Bronchial epithelial cell (primary cell): Measurements from ENCODE around the gene PLCD1. TPM values are rescaled to one million over a fixed set of nuclear protein-coding genes. Genes with fewer than 3 reads are reported as not detected.

Experiments
- DNase-seq: peaks from one replicate; pipeline ENCODE4 v3.0.0-alpha.2; 2010; ENCODE audit warnings: low read depth
- FAIRE-seq: peaks from 2 replicates; lab custom pipeline; 2011; peaks lifted over from hg19 to GRCh38; lab: Jason Lieb, UNC
- H3K27me3 ChIP-seq: 2 replicates; pipeline ENCODE4 v1.5.1; 2011; ENCODE audit warnings: low read length; ENCODE audit not compliant: control insufficient read depth, insufficient read depth
- H3K36me3 ChIP-seq: 2 replicates; pipeline ENCODE4 v1.5.1; 2011; ENCODE audit warnings: low read length; ENCODE audit not compliant: control insufficient read depth, insufficient read depth
- H3K4me3 ChIP-seq: 2 replicates; pipeline ENCODE4 v1.5.1; 2011; ENCODE audit warnings: mild to moderate bottlenecking, low read depth, low read length, control low read depth
- CTCF ChIP-seq: IDR thresholded peaks from 2 replicates; pipeline ENCODE4 v1.5.1; 2011; ENCODE audit warnings: mild to moderate bottlenecking, moderate library complexity, low read length, control low read depth, inconsistent platforms; ENCODE audit not compliant: insufficient read depth, severe bottlenecking
- total RNA-seq: library from RNA; depleted of rRNA; stranded (reverse); fragments of >200 nt; gene quantifications from 2 replicates; pipeline ENCODE4 v1.2.1, GENCODE V29; 2014

Gene PLCD1
- total RNA-seq, 1 donor from 2014 or later, result 24.2 TPM

DNA sequence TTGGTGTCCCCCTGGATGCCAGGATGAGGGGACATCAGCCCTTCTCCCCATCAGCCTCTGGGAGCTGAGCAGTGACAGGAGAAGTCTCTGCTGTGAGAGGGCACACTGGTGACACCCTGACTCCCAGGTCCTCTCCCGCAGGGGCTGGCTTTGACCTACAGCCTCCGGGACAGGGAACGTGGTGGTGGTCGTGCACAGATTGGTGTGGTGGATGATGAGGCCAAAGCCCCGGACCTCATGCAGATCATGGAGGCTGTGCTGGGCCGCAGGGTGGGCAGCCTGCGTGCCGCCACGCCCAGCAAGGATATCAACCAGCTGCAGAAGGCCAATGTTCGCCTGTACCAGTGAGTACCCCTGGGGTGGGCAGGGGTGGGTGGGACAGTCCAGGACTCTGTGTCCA lies 32.1 kb downstream of the PLCD1 start:
- TF ChIP-seq CTCF, result no peak
- H3K36me3 ChIP-seq, result peaks cover 37% of the 10 kb centered on the region
- DNase-seq (no peak), FAIRE-seq (no peak)
- no peak overlapping the region for H3K4me3 ChIP-seq
- H3K27me3 ChIP-seq, result no peaks in the 10 kb centered on the region

- H3K27me3 ChIP-seq, result no peaks in the 10 kb centered on the region
- H3K4me3 ChIP-seq, result no peak overlapping the region
- FAIRE-seq, result peak; percentile 100
- H3K36me3 ChIP-seq, result peaks cover 34% of the 10 kb centered on the region
- peak; percentile 82 for DNase-seq
- peak; percentile 89 for TF ChIP-seq CTCF
These were observed 32.6 kb downstream of the PLCD1 start for GRCh38 chr3:37996785-37997301.

- no peak overlapping the region for H3K4me3 ChIP-seq
- FAIRE-seq (peak; percentile 13), DNase-seq (no peak)
- H3K36me3 ChIP-seq, result peaks cover 27% of the 10 kb centered on the region
- no peak for TF ChIP-seq CTCF
- no peaks in the 10 kb centered on the region for H3K27me3 ChIP-seq
These were observed 33.5 kb downstream of the PLCD1 start for GRCh38 chr3:37995652-37996641.

DNA sequence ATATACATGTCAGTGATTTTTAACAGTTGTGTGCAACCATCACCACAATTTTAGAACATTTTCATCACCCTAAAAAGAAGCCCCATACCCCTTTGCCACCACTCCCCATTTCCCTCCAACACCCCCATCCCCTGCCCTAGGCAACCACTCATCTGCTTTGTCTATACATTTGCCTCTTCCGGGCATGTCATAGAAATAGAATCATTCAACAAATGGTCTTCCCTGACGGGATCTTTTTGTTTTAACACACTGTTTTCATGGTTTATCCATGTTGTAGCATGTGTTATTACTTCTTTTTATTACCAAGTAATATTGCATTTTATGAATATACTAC lies 34.8 kb downstream of the PLCD1 start:
- Histone ChIP-seq H3K27me3 (no peaks in the 10 kb centered on the region), H3K4me3 (no peak overlapping the region), H3K36me3 (peaks cover 18% of the 10 kb centered on the region)
- FAIRE-seq, result no peak
- DNase-seq, result no peak
- no peak for TF ChIP-seq CTCF

- H3K4me3 ChIP-seq, result peak overlapping the region; percentile 1
- no peaks in the 10 kb centered on the region for H3K27me3 ChIP-seq
- no peak for FAIRE-seq
- peak; percentile 9 for TF ChIP-seq CTCF
- DNase-seq, result peak; percentile 52
- H3K36me3 ChIP-seq, result peaks cover 16% of the 10 kb centered on the region
These were observed 35.4 kb downstream of the PLCD1 start for GRCh38 chr3:37993820-37994638.
